ENCODE results near the gene NCAPG. TPM values are rescaled to one million over a fixed set of nuclear protein-coding genes. Genes with fewer than 3 reads are reported as not detected.

Gene NCAPG
- total and polyA plus RNA-seq, 9 of the 15 experiments (the other 6 are each of a cell fraction or from before 2014, with no cell fraction given): 25.6 to 102 (median 65.3) TPM

DNA sequence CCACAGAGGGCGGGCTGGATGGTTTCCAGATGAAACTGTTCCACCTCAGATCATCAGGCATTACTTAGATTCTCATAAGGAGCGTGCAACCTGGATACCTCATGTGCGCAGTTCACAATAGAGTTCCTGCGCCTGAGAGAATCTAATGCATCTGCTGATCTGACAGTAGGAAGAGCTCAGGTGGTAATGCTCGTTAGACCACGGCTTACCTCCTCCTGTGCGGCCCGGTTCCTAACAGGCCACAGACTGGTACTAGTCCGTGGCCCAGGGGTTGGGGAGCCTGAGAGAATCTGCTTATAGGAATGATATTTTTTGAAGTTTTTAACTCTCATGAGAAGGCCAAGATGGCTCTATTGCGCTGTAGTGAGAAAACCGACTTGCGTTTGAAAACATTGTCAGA lies 5.4 kb downstream of the NCAPG start (continued):
- TF ChIP-seq, protein P1, sequence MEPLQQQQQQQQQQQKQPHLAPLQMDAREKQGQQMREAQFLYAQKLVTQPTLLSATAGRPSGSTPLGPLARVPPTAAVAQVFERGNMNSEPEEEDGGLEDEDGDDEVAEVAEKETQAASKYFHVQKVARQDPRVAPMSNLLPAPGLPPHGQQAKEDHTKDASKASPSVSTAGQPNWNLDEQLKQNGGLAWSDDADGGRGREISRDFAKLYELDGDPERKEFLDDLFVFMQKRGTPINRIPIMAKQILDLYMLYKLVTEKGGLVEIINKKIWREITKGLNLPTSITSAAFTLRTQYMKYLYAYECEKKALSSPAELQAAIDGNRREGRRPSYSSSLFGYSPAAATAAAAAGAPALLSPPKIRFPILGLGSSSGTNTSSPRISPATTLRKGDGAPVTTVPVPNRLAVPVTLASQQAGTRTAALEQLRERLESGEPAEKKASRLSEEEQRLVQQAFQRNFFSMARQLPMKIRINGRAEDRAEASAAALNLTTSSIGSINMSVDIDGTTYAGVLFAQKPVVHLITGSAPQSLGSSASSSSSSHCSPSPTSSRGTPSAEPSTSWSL (CRISPR knock-in tag; IDR thresholded peaks at IDR 0.05; ENCODE audit: borderline replicate concordance): no peak
- TF ChIP-seq BCL6 (CRISPR knock-in tag; IDR thresholded peaks at IDR 0.05): no peak
- no peak for TF ChIP-seq ZNF785 (CRISPR knock-in tag; IDR thresholded peaks at IDR 0.05)
- no peak for TF ChIP-seq ZNF134 (CRISPR knock-in tag; conservative IDR thresholded peaks at IDR 0.05)
- TF ChIP-seq ZC3H4 (CRISPR knock-in tag; IDR thresholded peaks at IDR 0.05; ENCODE audit: borderline replicate concordance): no peak

DNA sequence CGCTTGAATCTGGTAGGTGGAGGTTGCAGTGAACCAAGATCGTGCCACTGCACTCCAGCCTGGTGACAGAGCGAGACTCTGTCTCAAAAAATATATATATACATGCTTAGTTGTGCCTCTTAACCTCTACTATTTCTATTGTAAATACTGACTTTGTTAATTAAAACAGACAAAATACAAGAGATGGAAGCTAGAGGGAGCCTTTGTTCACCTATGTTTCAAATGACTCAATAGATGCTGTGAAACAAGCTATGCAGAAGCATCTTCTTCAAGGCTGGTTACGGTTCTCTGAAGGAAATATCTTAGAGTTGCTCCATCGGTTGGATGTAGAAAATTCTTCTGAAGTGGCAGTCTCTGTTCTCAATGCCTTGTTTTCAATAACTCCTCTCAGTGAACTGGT lies 6.2 kb downstream of the NCAPG start:
- no peak overlapping the region for H3K9ac ChIP-seq (ENCODE audit: insufficient read depth in 1 of 2, low read depth in 2 of 2, low read length in 2 of 2)
- ChIA-PET CTCF (ENCODE audit: low intra/inter-chr PET ratio) (no interaction called here), POLR2A (interaction anchor here (0.8 to 0.9 kb wide), 2 partner anchors 18 to 23 kb away, joined by 3 read pairs; no protein-coding TSS in a partner anchor)
- TF ChIP-seq, protein P2, sequence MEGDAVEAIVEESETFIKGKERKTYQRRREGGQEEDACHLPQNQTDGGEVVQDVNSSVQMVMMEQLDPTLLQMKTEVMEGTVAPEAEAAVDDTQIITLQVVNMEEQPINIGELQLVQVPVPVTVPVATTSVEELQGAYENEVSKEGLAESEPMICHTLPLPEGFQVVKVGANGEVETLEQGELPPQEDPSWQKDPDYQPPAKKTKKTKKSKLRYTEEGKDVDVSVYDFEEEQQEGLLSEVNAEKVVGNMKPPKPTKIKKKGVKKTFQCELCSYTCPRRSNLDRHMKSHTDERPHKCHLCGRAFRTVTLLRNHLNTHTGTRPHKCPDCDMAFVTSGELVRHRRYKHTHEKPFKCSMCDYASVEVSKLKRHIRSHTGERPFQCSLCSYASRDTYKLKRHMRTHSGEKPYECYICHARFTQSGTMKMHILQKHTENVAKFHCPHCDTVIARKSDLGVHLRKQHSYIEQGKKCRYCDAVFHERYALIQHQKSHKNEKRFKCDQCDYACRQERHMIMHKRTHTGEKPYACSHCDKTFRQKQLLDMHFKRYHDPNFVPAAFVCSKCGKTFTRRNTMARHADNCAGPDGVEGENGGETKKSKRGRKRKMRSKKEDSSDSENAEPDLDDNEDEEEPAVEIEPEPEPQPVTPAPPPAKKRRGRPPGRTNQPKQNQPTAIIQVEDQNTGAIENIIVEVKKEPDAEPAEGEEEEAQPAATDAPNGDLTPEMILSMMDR (IDR thresholded peaks at IDR 0.05 in 2 of 3, conservative IDR thresholded peaks at IDR 0.05 in 1 of 3; ENCODE audit: insufficient read depth in 2 of 3, low read depth in 1 of 3, low read length in 3 of 3): peak; percentile 7 to 48 (median 24); a peak in 2 of 6 replicates
- peak; percentile 31 to 46; a peak in 2 of 4 replicates for TF ChIP-seq RAD21 (CRISPR knock-in tag; conservative IDR thresholded peaks at IDR 0.05 in 1 of 2, IDR thresholded peaks at IDR 0.05 in 1 of 2)
- no peak for TF ChIP-seq SMC3 (conservative IDR thresholded peaks at IDR 0.05; ENCODE audit: insufficient read depth, low read depth, low read length)
- 91% methylated on average over 4 of the region's 5 CpGs for WGBS (ENCODE audit: insufficient coverage, low coverage, missing lambda C conversion rate)
- H4K20me1 ChIP-seq (replicated peaks; ENCODE audit: control insufficient read depth, insufficient read depth, low read length): no peaks in the 10 kb centered on the region
- no peaks in the 10 kb centered on the region; a peak in 1 of 5 replicates for H3K4me1 ChIP-seq (replicated peaks in 1 of 2; ENCODE audit: control insufficient read depth in 2 of 2, insufficient read depth in 2 of 2, low read length in 2 of 2)
- no peaks in the 10 kb centered on the region for H3K9me3 ChIP-seq (replicated peaks; ENCODE audit: control insufficient read depth, insufficient read depth, low read depth, low read length)
- in situ Hi-C loops (cut with MboI): no loop called here
- DNase-seq (ENCODE audit: extremely low read depth in 1 of 4, low spot score in 3 of 4) (peak in 1 of 4 experiments; percentile 14), ATAC-seq (peak; percentile 72), FAIRE-seq (no peak)
- H3K79me2 ChIP-seq (ENCODE audit: control insufficient read depth, insufficient read depth, low read length): peaks cover 74% of the 10 kb centered on the region
- BruUV-seq (replicated peaks): no TSS peak
- H3K4me3 ChIP-seq: no peak overlapping the region
- no peak overlapping the region for H3K27ac ChIP-seq (ENCODE audit: extremely low read depth, low read depth, low read length)
- intact Hi-C loops (cut with micrococcal nuclease): no loop called here
- H3K4me2 ChIP-seq (ENCODE audit: insufficient read depth, low read length): no peak overlapping the region
- no peak overlapping the region for H2AFZ ChIP-seq (ENCODE audit: low read depth, low read length)
- no peaks in the 10 kb centered on the region for H3K27me3 ChIP-seq (ENCODE audit: control insufficient read depth in 2 of 2, insufficient read depth in 2 of 2, low read length in 2 of 2)
- H3K9me1 ChIP-seq (ENCODE audit: control insufficient read depth, insufficient read depth, low read length): no peaks in the 10 kb centered on the region
- peaks cover 76% of the 10 kb centered on the region for H3K36me3 ChIP-seq (ENCODE audit: control insufficient read depth, insufficient read depth, low read length)

Data from K562 (cell line).